HepG2 (cell line): ENCODE measurements around the gene FHIT. TPM values are rescaled to one million over a fixed set of nuclear protein-coding genes. Genes with fewer than 3 reads are reported as not detected.

ENCODE experiments used
- ATAC-seq: fragments of 200-7000 bp; cut with Tn5 transposase; 3 replicates; pipeline ENCODE4 v1.9.1; 2020; ENCODE audit warnings: mild to moderate bottlenecking, moderate library complexity
- BruUV-seq: library from RNA; stranded (reverse); fragments of 400-500 nt; replicated peaks from 2 replicates; lab custom pipeline; 2021; lab: Mats Ljungman, UMichigan
- CTCF ChIA-PET: fragments of 300-600 bp; formaldehyde crosslinking; extraction: SDS; loops from one replicate; lab custom pipeline; 2021; ENCODE audit warnings: low total read pairs, inconsistent platforms, low intra/inter-chr PET ratio; lab: Yijun Ruan, JAX
- POLR2A ChIA-PET: fragments of 350-600 bp; sonication (Branson Sonifier 250); formaldehyde crosslinking; loops from one replicate; lab custom pipeline; 2020; ENCODE audit warnings: antibody characterized with exemption, inconsistent platforms; lab: Yijun Ruan, JAX
- DNase-seq: peaks from one replicate; pipeline ENCODE4 v3.0.0-alpha.2; 2015; ENCODE audit warnings: low spot score
- FAIRE-seq: peaks from 3 replicates; lab custom pipeline; 2011; peaks lifted over from hg19 to GRCh38; lab: Jason Lieb, UNC
- H2AFZ ChIP-seq: one replicate; pipeline ENCODE4 v1.6.1; 2011; ENCODE audit warnings: low read length, inconsistent platforms
- H3K27ac ChIP-seq: fragments of 300-600 bp; 3 replicates; pipeline ENCODE4 v1.8.0; 2011; ENCODE audit warnings: mixed run types, mild to moderate bottlenecking, mixed read lengths, low read length, inconsistent platforms; ENCODE audit not compliant: insufficient read depth; ENCODE audit errors: extremely low read length
- H3K27me3 ChIP-seq, 2 experiments: fragments of 200-600 bp in 1 of 2; 2 replicates in 1 of 2; 3 replicates in 1 of 2; pipeline versions ENCODE4 v1.6.0 to v1.8.0; 2011; ENCODE audit warnings: low read length in 2 of 2, mild to moderate bottlenecking in 2 of 2, moderate library complexity in 2 of 2, inconsistent platforms in 1 of 2; ENCODE audit not compliant: insufficient read depth in 2 of 2, control insufficient read depth in 1 of 2
- H3K36me3 ChIP-seq, 2 experiments: fragments of 200-600 bp in 1 of 2; replicated peaks in 1 of 2; 2 replicates in 1 of 2; 3 replicates in 1 of 2; pipeline versions ENCODE4 v1.5.1 to v1.8.0; 2011; ENCODE audit warnings: low read length in 2 of 2, inconsistent platforms in 1 of 2; ENCODE audit not compliant: insufficient read depth in 2 of 2, control insufficient read depth in 1 of 2
- H3K4me1 ChIP-seq: 2 replicates; pipeline ENCODE4 v1.5.1; 2012; ENCODE audit warnings: low read length, inconsistent platforms; ENCODE audit not compliant: insufficient read depth
- H3K4me2 ChIP-seq: 2 replicates; pipeline ENCODE4 v1.6.0; 2011; ENCODE audit warnings: low read depth, low read length, inconsistent platforms
- H3K4me3 ChIP-seq, 3 experiments: fragments of 200-600 bp in 1 of 3; sonication (generic), shearing (Covaris generic) in 1 of 3; replicated peaks in 1 of 3; 2 replicates each; pipeline ENCODE4 v1.5.1; 2011 to 2016; ENCODE audit warnings: low read length in 3 of 3, inconsistent platforms in 2 of 3, low read depth in 2 of 3, mild to moderate bottlenecking in 2 of 3, control low read depth in 1 of 3, mixed read lengths in 1 of 3; ENCODE audit not compliant: insufficient read depth in 1 of 3
- H3K79me2 ChIP-seq: one replicate; pipeline ENCODE4 v1.6.1; 2011; ENCODE audit warnings: low read length, inconsistent platforms; ENCODE audit not compliant: insufficient read depth
- H3K9ac ChIP-seq: 2 replicates; pipeline ENCODE4 v1.6.0; 2011; ENCODE audit warnings: mild to moderate bottlenecking, low read depth, low read length, inconsistent platforms; ENCODE audit not compliant: insufficient read depth
- H3K9me3 ChIP-seq: 2 replicates; pipeline ENCODE4 v1.5.1; 2012; ENCODE audit warnings: mild to moderate bottlenecking, low read length
- H4K20me1 ChIP-seq: 2 replicates; pipeline ENCODE4 v1.6.0; 2011; ENCODE audit warnings: inconsistent platforms, mild to moderate bottlenecking, low read length, moderate library complexity; ENCODE audit not compliant: insufficient read depth
- ATF7-NPFF ChIP-seq: sonication (generic); formaldehyde crosslinking; IDR thresholded peaks from 2 replicates; pipeline ENCODE4 v1.8.1; 2023; ENCODE audit warnings: mild to moderate bottlenecking, low read depth, missing genetic modification reagents, moderate library complexity
- CBX2 ChIP-seq, 2 experiments: fragments of 200-600 bp in 1 of 2; sonication (generic); formaldehyde crosslinking in 1 of 2; IDR thresholded peaks; 2 replicates each; pipeline versions ENCODE4 v1.7.0 to v1.8.1; 2018 to 2022; ENCODE audit warnings: low read depth in 2 of 2, low read length in 1 of 2, mild to moderate bottlenecking in 1 of 2, missing genetic modification reagents in 1 of 2
- CSRNP2 ChIP-seq: sonication (generic); formaldehyde crosslinking; conservative IDR thresholded peaks from 2 replicates; pipeline ENCODE4 v1.8.0; 2022; ENCODE audit warnings: low read depth, missing genetic modification reagents
- FOXM1 ChIP-seq: sonication (generic); formaldehyde crosslinking; IDR thresholded peaks from 2 replicates; pipeline ENCODE4 v1.5.0; 2020; ENCODE audit warnings: missing genetic modification reagents
- HCFC1 ChIP-seq: fragments of 150-350 bp; IDR thresholded peaks from 2 replicates; pipeline ENCODE4 v1.6.1; 2014; ENCODE audit warnings: low read depth, low read length
- JUN ChIP-seq: sonication (generic); formaldehyde crosslinking; IDR thresholded peaks from 2 replicates; pipeline ENCODE4 v1.4.0; 2020; ENCODE audit warnings: mild to moderate bottlenecking, missing genetic modification reagents
- KLF12 ChIP-seq: sonication (generic); formaldehyde crosslinking; IDR thresholded peaks from 2 replicates; pipeline ENCODE4 v1.4.0; 2020; ENCODE audit warnings: missing genetic modification reagents, borderline replicate concordance
- NFATC3 ChIP-seq: sonication (generic); formaldehyde crosslinking; IDR thresholded peaks from 2 replicates; pipeline ENCODE4 v1.5.1; 2020; ENCODE audit warnings: mild to moderate bottlenecking, missing genetic modification reagents
- PAX8 ChIP-seq: sonication (generic); formaldehyde crosslinking; IDR thresholded peaks from 2 replicates; pipeline ENCODE4 v1.8.0; 2022; ENCODE audit warnings: mild to moderate bottlenecking, missing genetic modification reagents, borderline replicate concordance
- PHF20 ChIP-seq: sonication (generic); formaldehyde crosslinking; IDR thresholded peaks from 2 replicates; pipeline ENCODE4 v1.5.0; 2020; ENCODE audit warnings: mild to moderate bottlenecking, missing genetic modification reagents
- POLR2A ChIP-seq, 2 experiments: IDR thresholded peaks; 2 replicates each; pipeline ENCODE4 v1.6.1; 2011; ENCODE audit warnings: low read depth in 2 of 2, low read length in 2 of 2, mild to moderate bottlenecking in 1 of 2, moderate library complexity in 1 of 2; ENCODE audit not compliant: insufficient read depth in 1 of 2
- POLR2AphosphoS5 ChIP-seq: IDR thresholded peaks from 2 replicates; pipeline ENCODE4 v1.6.1; 2012; ENCODE audit warnings: low read depth, low read length
- SP140L ChIP-seq: sonication (generic); formaldehyde crosslinking; IDR thresholded peaks from 2 replicates; pipeline ENCODE4 v1.4.0; 2020; ENCODE audit warnings: missing genetic modification reagents, borderline replicate concordance
- ZBTB14 ChIP-seq: sonication (generic); formaldehyde crosslinking; IDR thresholded peaks from 2 replicates; pipeline ENCODE4 v1.4.0; 2020; ENCODE audit warnings: missing genetic modification reagents
- ZFP1 ChIP-seq: IDR thresholded peaks from 2 replicates; pipeline ENCODE4 v1.6.1; 2016
- ZNF350 ChIP-seq: sonication (generic); formaldehyde crosslinking; IDR thresholded peaks from 2 replicates; pipeline ENCODE4 v1.4.0; 2020; ENCODE audit warnings: mild to moderate bottlenecking, low read depth, missing genetic modification reagents, borderline replicate concordance
- ZNF576 ChIP-seq: sonication (generic); formaldehyde crosslinking; IDR thresholded peaks from 2 replicates; pipeline ENCODE4 v1.4.0; 2020; ENCODE audit warnings: mild to moderate bottlenecking, missing genetic modification reagents
- ZNF737 ChIP-seq: sonication (generic); formaldehyde crosslinking; IDR thresholded peaks from 2 replicates; pipeline ENCODE4 v1.5.0; 2020; ENCODE audit warnings: missing genetic modification reagents, mild to moderate bottlenecking, borderline replicate concordance
- ZNF770 ChIP-seq: sonication (generic); formaldehyde crosslinking; IDR thresholded peaks from 2 replicates; pipeline ENCODE4 v1.5.0; 2020; ENCODE audit warnings: mild to moderate bottlenecking, missing genetic modification reagents
- WGBS: methylation state at CpG from one replicate; pipeline ENCODE4 v1.1.6; 2017; ENCODE audit warnings: low lambda C conversion rate; 5-methylcytosine and 5-hydroxymethylcytosine counted together
- in situ Hi-C: cut with HindIII; loops from 2 replicates; pipeline ENCODE4 v1.10.0; 2017; ENCODE audit warnings: low pct_unique_long_range_greater_than_20kb; ENCODE audit not compliant: extremely low pct_ligation_motif_present
- intact Hi-C: fragments of 100-400 bp; cut with micrococcal nuclease; formaldehyde crosslinking; loops from one replicate; pipeline ENCODE4 v1.10.0; 2022; ENCODE audit not compliant: unreplicated experiment
- polyA plus RNA-seq, 8 experiments: library from polyadenylated mRNA; depleted of rRNA in 3 of 8; stranded (reverse) in 7 of 8; unstranded in 1 of 8; fragments of >200 nt; fragmentation: Illumina TruSeq in 4 of 8; extraction: Trizol in 4 of 8; gene quantifications; 2 replicates each; pipeline versions ENCODE4 v1.2.1 to v1.2.3, GENCODE V29; 2011 to 2016; ENCODE audit warnings: low read depth in 4 of 8, missing spikeins in 1 of 8, mixed read lengths in 1 of 8; ENCODE audit not compliant: insufficient read depth in 1 of 8
- total RNA-seq, 5 experiments: library from RNA; depleted of rRNA; stranded (reverse); fragments of >200 nt; fragmentation: Illumina TruSeq; extraction: Trizol; gene quantifications; 2 replicates each; pipeline ENCODE4 v1.2.3, GENCODE V29; 2016; ENCODE audit warnings: low read depth in 1 of 5

Gene FHIT
- total and polyA plus RNA-seq, 2 of the 13 experiments (the other 11 are each of a cell fraction or from before 2014, with no cell fraction given), result 4.0 to 4.6 TPM

- ATAC-seq, result no peak
- in situ Hi-C loops, result no loop called here
- no peak overlapping the region for H3K4me3 ChIP-seq
- intact Hi-C loops, result no loop called here
- POLR2A ChIA-PET, result no interaction called here
- H2AFZ ChIP-seq, result no peak overlapping the region
- FAIRE-seq, result no peak
- DNase-seq, result no peak
- H3K4me1 ChIP-seq, result no peaks in the 10 kb centered on the region
- H3K9me3 ChIP-seq, result no peaks in the 10 kb centered on the region
- H3K36me3 ChIP-seq, result no peaks in the 10 kb centered on the region
- H3K79me2 ChIP-seq, result no peaks in the 10 kb centered on the region
- no peak overlapping the region for H3K4me2 ChIP-seq
- no peaks in the 10 kb centered on the region for H3K27me3 ChIP-seq
- no peak overlapping the region for H3K27ac ChIP-seq
- no peak overlapping the region for H3K9ac ChIP-seq
- no peak for TF ChIP-seq POLR2AphosphoS5
- TF ChIP-seq JUN, result no peak
- no peak for TF ChIP-seq HCFC1
- no peak for TF ChIP-seq CBX2 (IDR thresholded peaks at IDR 0.05; ENCODE audit: low read depth, low read length)
- TF ChIP-seq CBX2 (CRISPR knock-in tag; IDR thresholded peaks at IDR 0.05; ENCODE audit: low read depth), result no peak
- no peak for TF ChIP-seq ZNF770
- no peak for TF ChIP-seq ZNF737 (CRISPR knock-in tag)
- no peak for TF ChIP-seq SP140L (CRISPR knock-in tag)
- no peak for TF ChIP-seq FOXM1
- no peak for TF ChIP-seq CSRNP2 (CRISPR knock-in tag)
- TF ChIP-seq NFATC3 (CRISPR knock-in tag), result no peak
- TF ChIP-seq POLR2A (IDR thresholded peaks at IDR 0.05; ENCODE audit: insufficient read depth in 1 of 2, low read depth in 2 of 2, low read length in 2 of 2), result no peak
- TF ChIP-seq PHF20, result no peak
- TF ChIP-seq ZBTB14 (CRISPR knock-in tag), result no peak
- no peak for TF ChIP-seq ZNF576 (CRISPR knock-in tag)
- no peak for TF ChIP-seq ATF7-NPFF (CRISPR knock-in tag)
- TF ChIP-seq KLF12 (CRISPR knock-in tag), result no peak
- TF ChIP-seq PAX8 (CRISPR knock-in tag), result no peak
- TF ChIP-seq ZFP1, result no peak
- no peak for TF ChIP-seq ZNF350 (CRISPR knock-in tag)
- H4K20me1 ChIP-seq, result no peaks in the 10 kb centered on the region
- WGBS, result 0% methylated on average over 2 of the region's 2 CpGs
- BruUV-seq, result no TSS peak
- CTCF ChIA-PET, result no interaction called here
Measured at GRCh38 chr3:59930170-59930569, 1321.1 kb downstream of the FHIT start.
